Stomach (tissue), 9 donors: ENCODE measurements around the gene RBM47. TPM values are rescaled to one million over a fixed set of nuclear protein-coding genes. Genes with fewer than 3 reads are reported as not detected.
A peak's percentile ranks its signal among the peaks of the same experiment; 100 is the strongest.

Experiments used
- DNase-seq, 2 donors: peaks; one replicate each; pipeline versions ENCODE4 v3.0.0 to v3.0.0-alpha.2; 2013 to 2019
- H3K27ac ChIP-seq, 5 donors: fragments of 200-600 bp in 4 of 5; sonication (generic) in 4 of 5; one replicate each; pipeline ENCODE4 v1.5.1; 2013 to 2019; ENCODE audit warnings: mild to moderate bottlenecking in 1 of 5, moderate library complexity in 1 of 5
- H3K27me3 ChIP-seq, 3 donors: fragments of 200-600 bp; sonication (generic); one replicate each; pipeline ENCODE4 v1.5.1; 2017 to 2019; ENCODE audit warnings: mixed run types in 1 of 3
- H3K36me3 ChIP-seq, 4 donors: fragments of 200-600 bp; sonication (generic); 1 replicate in 3 of 4; 2 replicates in 1 of 4; pipeline ENCODE4 v1.5.1; 2016 to 2019
- H3K4me1 ChIP-seq, 4 donors: fragments of 200-600 bp; sonication (generic); one replicate each; pipeline ENCODE4 v1.5.1; 2016 to 2019
- H3K4me3 ChIP-seq, 4 donors: fragments of 200-600 bp; sonication (generic) in 3 of 4; one replicate each; pipeline ENCODE4 v1.5.1; 2016 to 2019; ENCODE audit warnings: mild to moderate bottlenecking in 1 of 4
- H3K9me3 ChIP-seq, 4 donors: fragments of 200-600 bp; sonication (generic); one replicate each; pipeline ENCODE4 v1.5.1; 2016 to 2019
- CTCF ChIP-seq, 7 experiments: fragments of 450-650 bp in 4 of 7; fragments of 200-600 bp in 3 of 7; sonication (generic) in 3 of 7; IDR thresholded peaks; one replicate each; pipeline ENCODE4 v1.5.1; 2016 to 2019; ENCODE audit warnings: antibody characterized with exemption in 7 of 7, control low read depth in 2 of 7, mild to moderate bottlenecking in 1 of 7
- EP300 ChIP-seq: sonication (generic); formaldehyde crosslinking; IDR thresholded peaks from one replicate; pipeline ENCODE4 v1.6.1; 2017; ENCODE audit warnings: antibody characterized with exemption
- POLR2A ChIP-seq, 4 donors: fragments of 450-650 bp; IDR thresholded peaks; one replicate each; pipeline ENCODE4 v1.6.1; 2016; ENCODE audit warnings: antibody characterized with exemption in 4 of 4, control low read depth in 2 of 4, mild to moderate bottlenecking in 1 of 4, moderate library complexity in 1 of 4
- POLR2AphosphoS5 ChIP-seq, 3 donors: sonication (generic); formaldehyde crosslinking; IDR thresholded peaks; one replicate each; pipeline ENCODE4 v1.6.1; 2016; ENCODE audit warnings: antibody characterized with exemption in 3 of 3
- WGBS, 5 donors: extraction: QIAGEN DNeasy Blood & Tissue Kit in 3 of 5; methylation state at CpG; one replicate each; pipeline versions ENCODE4 v1.1.5 to v1.1.7; 2013 to 2018; 5-methylcytosine and 5-hydroxymethylcytosine counted together
- intact Hi-C: fragments of 100-400 bp; cut with DNase I; formaldehyde crosslinking; loops from one replicate; pipeline ENCODE4 v1.15.1; 2023; ENCODE audit warnings: low total_unique reads
- polyA plus RNA-seq, 3 donors: library from polyadenylated mRNA; stranded (reverse); fragments of 200-250 nt; gene quantifications; one replicate each; pipeline ENCODE4 v1.2.3, GENCODE V29; 2013
- total RNA-seq, 5 donors: library from RNA; depleted of rRNA; stranded (reverse); fragments of >200 nt; gene quantifications; one replicate each; pipeline versions ENCODE4 v1.1.0 to v1.2.3, GENCODE V29; 2014 to 2016
- donor health status: healthy with polysubstance abuse.
- donor health status: Bipolar disorder and iron deficiency.
- donor health status: healthy.

RBM47 gene
- total and polyA plus RNA-seq, 8 donors = 18.5 to 448 (median 160) TPM

GRCh38 chr4:40473578-40474388 is 155.9 kb downstream of the RBM47 start:
- WGBS, 5 donors = 33 to 59% (median 45%) methylated on average over 9 of the region's 9 CpGs
- no peak for TF ChIP-seq POLR2A (IDR thresholded peaks at IDR 0.05)
- peak in 2 of 3 donors; percentile 24 to 40 for TF ChIP-seq POLR2AphosphoS5 (IDR thresholded peaks at IDR 0.05)
- no peak for TF ChIP-seq CTCF (IDR thresholded peaks at IDR 0.05)
- peak; percentile 46 to 86 for DNase-seq
- Histone ChIP-seq H3K27ac (peak overlapping the region; percentile 68 to 88 (median 74)), H3K9me3 (no peaks in the 10 kb centered on the region), H3K36me3 (peaks cover 0 to 3% (median 0%) of the 10 kb centered on the region in 4 donors), H3K4me1 (peaks cover 17 to 76% (median 27%) of the 10 kb centered on the region in 4 donors), H3K27me3 (no peaks in the 10 kb centered on the region), H3K4me3 (no peak overlapping the region)
- intact Hi-C loops = no loop called here

DNA sequence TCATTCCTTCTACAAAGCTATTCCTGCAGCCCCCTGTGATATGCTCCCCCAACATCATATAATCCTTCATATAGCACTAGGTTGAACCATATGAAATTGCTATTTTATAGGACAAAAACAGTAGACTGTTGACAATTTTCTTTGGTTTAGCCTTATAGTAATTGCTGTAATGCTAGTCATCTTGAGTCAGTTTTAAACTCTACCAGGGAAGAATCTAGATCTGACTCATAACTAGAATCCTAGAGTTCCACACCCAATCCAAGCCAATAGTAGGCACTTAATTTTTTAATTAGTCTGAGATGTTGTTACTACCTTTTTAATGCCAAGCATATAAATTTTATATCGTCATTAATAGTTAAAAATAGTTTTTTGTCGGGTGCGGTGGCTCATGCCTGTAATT is 157.7 kb downstream of the RBM47 start:
- Histone ChIP-seq H3K27ac (peak overlapping the region in 3 of 5 donors; percentile 10 to 69 (median 16)), H3K27me3 (no peaks in the 10 kb centered on the region), H3K4me1 (peaks cover 16 to 68% (median 21%) of the 10 kb centered on the region in 4 donors), H3K4me3 (no peak overlapping the region), H3K36me3 (peaks cover 0 to 3% (median 0%) of the 10 kb centered on the region in 4 donors), H3K9me3 (no peaks in the 10 kb centered on the region)
- WGBS, 5 donors = 80 to 93% (median 88%) methylated on average over 3 of the region's 3 CpGs
- DNase-seq = no peak
- TF ChIP-seq POLR2AphosphoS5 (IDR thresholded peaks at IDR 0.05) (no peak), CTCF (IDR thresholded peaks at IDR 0.05) (no peak), POLR2A (IDR thresholded peaks at IDR 0.05) (no peak), EP300 (no peak)
- intact Hi-C loops = no loop called here

DNA sequence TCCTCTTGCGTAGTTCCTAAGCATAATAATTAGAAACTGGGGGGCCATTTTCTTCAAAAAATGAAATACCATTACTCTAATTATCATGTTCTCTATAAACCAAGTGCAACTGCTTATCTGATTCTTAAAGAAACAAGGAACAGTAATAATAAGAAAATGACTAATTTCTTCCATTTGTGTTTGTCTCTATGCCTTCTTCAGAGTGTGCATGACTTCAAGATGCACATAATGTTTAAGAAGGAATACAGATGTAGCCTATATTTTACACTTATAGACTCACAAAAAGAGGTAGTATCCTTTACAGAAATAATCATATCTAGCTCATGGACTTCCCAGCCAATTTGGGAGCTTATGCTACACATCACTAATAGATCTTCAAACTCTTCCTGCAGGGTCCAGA is 162.9 kb downstream of the RBM47 start:
- DNase-seq = no peak
- Histone ChIP-seq H3K4me1 (peaks cover 0 to 41% (median 4%) of the 10 kb centered on the region in 4 donors), H3K27me3 (no peaks in the 10 kb centered on the region), H3K36me3 (peaks cover 0 to 23% (median 13%) of the 10 kb centered on the region in 4 donors), H3K9me3 (no peaks in the 10 kb centered on the region), H3K27ac (no peak overlapping the region), H3K4me3 (no peak overlapping the region)
- TF ChIP-seq POLR2AphosphoS5 (IDR thresholded peaks at IDR 0.05) (no peak), EP300 (no peak), CTCF (IDR thresholded peaks at IDR 0.05) (no peak)
- 83 to 96% (median 89%) methylated on average over 1 of the region's 1 CpG for WGBS, 5 donors
- intact Hi-C loops = no loop called here

GRCh38 chr4:40462326-40462725 is 167.3 kb downstream of the RBM47 start:
- WGBS, 5 donors = 19 to 43% (median 26%) methylated on average over 5 of the region's 5 CpGs
- H3K36me3 ChIP-seq = peaks cover 0 to 20% (median 13%) of the 10 kb centered on the region in 4 donors
- H3K9me3 ChIP-seq = no peaks in the 10 kb centered on the region
- H3K4me3 ChIP-seq = no peak overlapping the region
- peaks cover 21 to 48% (median 28%) of the 10 kb centered on the region in 4 donors for H3K4me1 ChIP-seq
- no peaks in the 10 kb centered on the region for H3K27me3 ChIP-seq
- peak in 1 of 2 donors; percentile 54 for DNase-seq
- intact Hi-C loops = no loop called here
- TF ChIP-seq EP300 = no peak
- no peak for TF ChIP-seq CTCF (IDR thresholded peaks at IDR 0.05)
- TF ChIP-seq POLR2AphosphoS5 (IDR thresholded peaks at IDR 0.05) = no peak
- TF ChIP-seq POLR2A (IDR thresholded peaks at IDR 0.05) = no peak
- H3K27ac ChIP-seq = peak overlapping the region; percentile 4 to 38 (median 20)
